ENCODE measurements around the gene ABCC11.

Gene ABCC11

GRCh38 chr16:48247311-48247710, at the start of gene ABCC11:
ABCC11 (minus strand) TSS chr16:48247539; CDS start chr16:48231921, 15,618 bp downstream.
- no peak for DNase-seq

- no peak for DNase-seq
These were observed 48.3 kb upstream of the ABCC11 start for GRCh38 chr16:48295488-48296281.

- DNase-seq, result no peak
These were observed 47.4 kb upstream of the ABCC11 start for GRCh38 chr16:48294724-48295123.

- DNase-seq, result no peak
These were observed 45.1 kb upstream of the ABCC11 start for GRCh38 chr16:48292452-48292851.

GRCh38 chr16:48291754-48292153, 44.4 kb upstream of the ABCC11 start:
- DNase-seq, result no peak

- no peak for DNase-seq
These were observed 44.0 kb upstream of the ABCC11 start for GRCh38 chr16:48291303-48291702.

- no peak for DNase-seq
These were observed 39.9 kb upstream of the ABCC11 start for GRCh38 chr16:48287239-48287638.

GRCh38 chr16:48284772-48285409, 37.6 kb upstream of the ABCC11 start:
- no peak for DNase-seq

GRCh38 chr16:48282636-48283263, 35.4 kb upstream of the ABCC11 start:
- no peak for DNase-seq

- DNase-seq, result no peak
These were observed 33.2 kb upstream of the ABCC11 start for GRCh38 chr16:48280546-48280945.

GRCh38 chr16:48279199-48279598, 31.9 kb upstream of the ABCC11 start:
- peak; percentile 20 for DNase-seq

- DNase-seq, result no peak
These were observed 29.8 kb upstream of the ABCC11 start for GRCh38 chr16:48277158-48277557.

GRCh38 chr16:48276102-48276501, 28.8 kb upstream of the ABCC11 start:
- no peak for DNase-seq

- no peak for DNase-seq
These were observed 27.1 kb upstream of the ABCC11 start for GRCh38 chr16:48274476-48274875.

- no peak for DNase-seq
These were observed 25.6 kb upstream of the ABCC11 start for GRCh38 chr16:48272837-48273421.

GRCh38 chr16:48271728-48272127, 24.4 kb upstream of the ABCC11 start:
- DNase-seq, result no peak

GRCh38 chr16:48269011-48269410, 21.7 kb upstream of the ABCC11 start:
- DNase-seq, result peak; percentile 58

- no peak for DNase-seq
These were observed 15.3 kb upstream of the ABCC11 start for GRCh38 chr16:48262631-48263030.

GRCh38 chr16:48261569-48261968, 14.2 kb upstream of the ABCC11 start:
- DNase-seq, result no peak

- no peak for DNase-seq
These were observed 9.3 kb upstream of the ABCC11 start for GRCh38 chr16:48256579-48257177.

- no peak for DNase-seq
These were observed 4.7 kb upstream of the ABCC11 start for GRCh38 chr16:48252013-48252412.

GRCh38 chr16:48250520-48251278, 3.4 kb upstream of the ABCC11 start:
- no peak for DNase-seq
